Suppressor macrophage treated with lipopolysaccharide for 1 hour (primary cell): ENCODE measurements around the gene ZBTB26.

Experiments used
- DNase-seq, 3 donors: peaks; one replicate each; pipeline ENCODE4 v3.0.0-alpha.2; 2020 to 2022

ZBTB26 gene

GRCh38 chr9:122931226-122932121 lies at the start of gene ZBTB26:
Gene ZBTB26, minus strand, starts transcription at chr9:122931512. Its CDS starts 11,578 bp downstream, at chr9:122919934.
- DNase-seq, result peak; percentile 96 to 97 (median 97)

GRCh38 chr9:122978601-122979000 lies 47.3 kb upstream of the ZBTB26 start:
- DNase-seq, result no peak

- no peak for DNase-seq
Observed at GRCh38 chr9:122975196-122975595, 43.9 kb upstream of the ZBTB26 start.

- no peak for DNase-seq
Observed at GRCh38 chr9:122961139-122961538, 29.8 kb upstream of the ZBTB26 start.

GRCh38 chr9:122955961-122956360 lies 24.6 kb upstream of the ZBTB26 start:
- DNase-seq, result peak; percentile 20 to 68 (median 52)

GRCh38 chr9:122954253-122954691 lies 23.0 kb upstream of the ZBTB26 start:
- no peak for DNase-seq

- DNase-seq, result no peak
Observed at GRCh38 chr9:122951056-122951455, 19.7 kb upstream of the ZBTB26 start.

GRCh38 chr9:122950263-122950662 lies 19.0 kb upstream of the ZBTB26 start:
- DNase-seq, result no peak

- no peak for DNase-seq
Observed at GRCh38 chr9:122949696-122950095, 18.4 kb upstream of the ZBTB26 start.

GRCh38 chr9:122948313-122948712 lies 17.0 kb upstream of the ZBTB26 start:
- DNase-seq, result no peak

GRCh38 chr9:122946461-122947005 lies 15.2 kb upstream of the ZBTB26 start:
- no peak for DNase-seq

- no peak for DNase-seq
Observed at GRCh38 chr9:122944960-122945888, 13.9 kb upstream of the ZBTB26 start.

GRCh38 chr9:122941582-122942234 lies 10.4 kb upstream of the ZBTB26 start:
- DNase-seq, result no peak

GRCh38 chr9:122940749-122941581 lies 9.7 kb upstream of the ZBTB26 start, which contains the start of gene RABGAP1:
Gene RABGAP1, plus strand, starts transcription at chr9:122941020. Its CDS starts 16,040 bp downstream, at chr9:122957060.
- DNase-seq, result peak; percentile 98 to 100 (median 99)

GRCh38 chr9:122940454-122940748 lies 9.1 kb upstream of the ZBTB26 start:
- no peak for DNase-seq

GRCh38 chr9:122939601-122940000 lies 8.3 kb upstream of the ZBTB26 start:
- DNase-seq, result peak; percentile 45 to 77 (median 71)

GRCh38 chr9:122936883-122937282 lies 5.6 kb upstream of the ZBTB26 start:
- no peak for DNase-seq

- no peak for DNase-seq
Observed at GRCh38 chr9:122936464-122936863, 5.2 kb upstream of the ZBTB26 start.

GRCh38 chr9:122930541-122931225 lies 629 bp downstream of the ZBTB26 start:
- DNase-seq, result peak; percentile 24 to 43 (median 24)

- peak; percentile 54 to 70 (median 63) for DNase-seq
Observed at GRCh38 chr9:122929796-122930354, 1.4 kb downstream of the ZBTB26 start.

- no peak for DNase-seq
Observed at GRCh38 chr9:122923947-122924346, 7.4 kb downstream of the ZBTB26 start.
